IPS-NIHi7 (cell line): ENCODE measurements around the gene CYP26C1.

Experiments
- DNase-seq: peaks from one replicate; pipeline ENCODE4 v3.0.0; 2012; ENCODE audit warnings: mixed read lengths; ENCODE audit errors: extremely low spot score

The CYP26C1 gene, protein sequence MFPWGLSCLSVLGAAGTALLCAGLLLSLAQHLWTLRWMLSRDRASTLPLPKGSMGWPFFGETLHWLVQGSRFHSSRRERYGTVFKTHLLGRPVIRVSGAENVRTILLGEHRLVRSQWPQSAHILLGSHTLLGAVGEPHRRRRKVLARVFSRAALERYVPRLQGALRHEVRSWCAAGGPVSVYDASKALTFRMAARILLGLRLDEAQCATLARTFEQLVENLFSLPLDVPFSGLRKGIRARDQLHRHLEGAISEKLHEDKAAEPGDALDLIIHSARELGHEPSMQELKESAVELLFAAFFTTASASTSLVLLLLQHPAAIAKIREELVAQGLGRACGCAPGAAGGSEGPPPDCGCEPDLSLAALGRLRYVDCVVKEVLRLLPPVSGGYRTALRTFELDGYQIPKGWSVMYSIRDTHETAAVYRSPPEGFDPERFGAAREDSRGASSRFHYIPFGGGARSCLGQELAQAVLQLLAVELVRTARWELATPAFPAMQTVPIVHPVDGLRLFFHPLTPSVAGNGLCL

GRCh38 chr10:93059975-93060886, at the start of gene CYP26C1:
CYP26C1 (plus strand) TSS chr10:93060798; CDS start chr10:93061264, 466 bp downstream.
- DNase-seq: peak; percentile 46

DNA sequence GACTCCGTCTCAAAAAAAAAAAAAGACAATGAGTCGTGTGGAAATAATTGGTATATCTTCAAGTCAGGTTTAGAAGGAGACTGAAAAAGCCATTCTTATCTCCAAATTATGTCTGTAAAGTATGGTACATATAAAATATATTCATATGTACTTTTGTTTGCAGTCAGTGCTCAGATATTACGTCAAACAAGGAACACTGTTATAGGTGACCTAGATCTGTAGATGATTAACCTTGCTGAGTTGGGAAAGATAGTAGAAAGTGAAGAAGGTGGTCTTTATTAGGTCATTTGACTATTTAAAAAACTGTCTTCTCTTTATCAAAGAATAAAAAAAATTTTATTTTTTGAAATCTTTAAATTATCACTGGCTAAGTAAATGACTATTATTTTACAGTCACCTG, 44.9 kb upstream of the CYP26C1 start:
- DNase-seq: no peak

DNA sequence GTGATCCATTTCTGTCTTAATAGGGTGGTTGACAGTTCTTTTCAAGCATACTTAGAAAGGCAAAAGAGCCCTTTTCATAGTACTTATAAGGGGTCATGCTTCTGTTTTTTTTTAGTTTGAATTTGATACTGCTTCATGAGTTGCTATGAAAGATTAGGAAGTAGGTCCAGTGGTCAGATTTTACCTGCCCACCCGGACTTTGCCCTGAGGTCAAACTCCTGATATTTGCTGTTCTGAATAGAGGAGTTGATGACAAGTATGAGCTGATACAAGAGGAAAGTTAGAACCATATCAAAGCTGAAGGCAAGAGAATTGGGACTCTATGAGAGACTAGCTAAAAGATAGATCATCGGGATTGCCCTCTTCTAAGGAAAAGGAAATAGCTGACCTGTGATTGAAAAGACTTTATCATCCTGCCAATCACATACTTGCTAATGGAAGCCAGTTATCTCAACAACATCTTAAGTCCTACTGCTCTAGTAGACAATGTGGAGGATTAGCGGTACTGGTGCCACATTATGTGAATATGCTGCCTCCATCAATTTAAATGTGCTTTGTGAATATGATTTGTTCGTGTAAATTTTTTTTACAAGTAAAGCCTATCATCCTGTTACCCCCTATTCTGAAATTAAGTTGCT, 37.5 kb upstream of the CYP26C1 start:
- no peak for DNase-seq

DNA sequence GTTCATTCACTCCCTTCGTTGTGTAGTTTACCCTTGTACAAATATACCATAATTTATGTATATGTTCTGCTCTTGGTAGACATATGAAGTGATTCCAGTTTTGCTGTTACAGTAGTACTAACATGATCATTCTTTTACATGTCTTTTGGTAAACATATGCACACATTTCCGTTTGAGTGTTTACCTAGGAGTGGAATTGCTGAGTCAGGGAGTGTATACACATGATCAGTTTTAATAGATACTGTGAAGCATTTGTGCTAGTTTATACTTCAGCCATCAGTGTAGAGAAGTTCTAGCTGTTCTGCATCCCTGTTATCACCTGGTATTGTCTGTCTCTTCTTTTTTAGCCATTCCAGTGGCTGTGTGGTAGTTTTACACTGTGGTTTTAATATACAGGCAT, 34.5 kb upstream of the CYP26C1 start:
- no peak for DNase-seq

- no peak for DNase-seq
Observed at GRCh38 chr10:93027508-93027907, 33.1 kb upstream of the CYP26C1 start.

- no peak for DNase-seq
Observed at GRCh38 chr10:93028883-93029282, 31.7 kb upstream of the CYP26C1 start.

GRCh38 chr10:93030409-93030808, 30.2 kb upstream of the CYP26C1 start:
- no peak for DNase-seq

- DNase-seq: no peak
Observed at GRCh38 chr10:93032105-93032808, 28.3 kb upstream of the CYP26C1 start.

- no peak for DNase-seq
Observed at GRCh38 chr10:93032809-93033137, 27.8 kb upstream of the CYP26C1 start.

DNA sequence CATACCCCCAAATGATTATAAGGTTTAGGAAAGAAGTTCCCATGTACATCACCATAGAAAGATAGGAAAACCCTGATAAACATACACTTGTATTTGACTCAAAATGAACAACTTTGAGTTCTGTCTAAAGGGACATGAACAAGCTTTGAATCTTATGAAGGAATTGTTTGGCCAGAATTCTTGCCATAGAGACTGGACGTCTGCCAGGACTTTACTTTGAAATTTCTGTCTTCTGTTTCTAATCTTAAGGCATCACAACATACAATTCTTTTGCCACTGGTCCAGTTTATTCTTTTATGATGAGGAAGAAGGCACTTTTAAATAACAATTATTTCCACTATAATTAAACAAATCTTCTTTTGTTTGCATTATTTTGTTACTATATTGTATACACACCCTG, 26.2 kb upstream of the CYP26C1 start:
- no peak for DNase-seq

DNA sequence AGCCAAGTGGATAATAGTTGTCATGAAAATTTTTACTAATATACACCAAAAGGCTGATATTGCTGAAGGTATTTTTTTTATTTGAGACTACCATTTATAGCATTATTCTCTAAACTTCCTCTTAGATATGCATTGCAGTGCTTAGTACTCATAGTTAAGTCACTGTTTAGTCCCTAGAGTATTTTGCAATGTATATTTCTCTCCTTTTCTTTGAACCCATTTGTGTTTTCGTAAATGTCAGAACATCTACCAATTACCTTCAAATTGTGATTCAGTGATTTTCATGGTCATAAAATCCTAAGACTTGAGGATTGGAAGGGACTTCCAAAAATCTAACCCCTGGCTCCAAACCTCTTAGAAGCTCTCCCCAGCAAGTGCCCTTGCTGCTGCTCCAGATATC, 21.5 kb upstream of the CYP26C1 start:
- DNase-seq: no peak

- peak; percentile 69 for DNase-seq
Observed at GRCh38 chr10:93039721-93040120, 20.9 kb upstream of the CYP26C1 start.

GRCh38 chr10:93054486-93054885, 6.1 kb upstream of the CYP26C1 start:
- no peak for DNase-seq

GRCh38 chr10:93058139-93058538, 2.5 kb upstream of the CYP26C1 start:
- no peak for DNase-seq

- peak; percentile 26 for DNase-seq
Observed at GRCh38 chr10:93060887-93061593, 442 bp downstream of the CYP26C1 start.

DNA sequence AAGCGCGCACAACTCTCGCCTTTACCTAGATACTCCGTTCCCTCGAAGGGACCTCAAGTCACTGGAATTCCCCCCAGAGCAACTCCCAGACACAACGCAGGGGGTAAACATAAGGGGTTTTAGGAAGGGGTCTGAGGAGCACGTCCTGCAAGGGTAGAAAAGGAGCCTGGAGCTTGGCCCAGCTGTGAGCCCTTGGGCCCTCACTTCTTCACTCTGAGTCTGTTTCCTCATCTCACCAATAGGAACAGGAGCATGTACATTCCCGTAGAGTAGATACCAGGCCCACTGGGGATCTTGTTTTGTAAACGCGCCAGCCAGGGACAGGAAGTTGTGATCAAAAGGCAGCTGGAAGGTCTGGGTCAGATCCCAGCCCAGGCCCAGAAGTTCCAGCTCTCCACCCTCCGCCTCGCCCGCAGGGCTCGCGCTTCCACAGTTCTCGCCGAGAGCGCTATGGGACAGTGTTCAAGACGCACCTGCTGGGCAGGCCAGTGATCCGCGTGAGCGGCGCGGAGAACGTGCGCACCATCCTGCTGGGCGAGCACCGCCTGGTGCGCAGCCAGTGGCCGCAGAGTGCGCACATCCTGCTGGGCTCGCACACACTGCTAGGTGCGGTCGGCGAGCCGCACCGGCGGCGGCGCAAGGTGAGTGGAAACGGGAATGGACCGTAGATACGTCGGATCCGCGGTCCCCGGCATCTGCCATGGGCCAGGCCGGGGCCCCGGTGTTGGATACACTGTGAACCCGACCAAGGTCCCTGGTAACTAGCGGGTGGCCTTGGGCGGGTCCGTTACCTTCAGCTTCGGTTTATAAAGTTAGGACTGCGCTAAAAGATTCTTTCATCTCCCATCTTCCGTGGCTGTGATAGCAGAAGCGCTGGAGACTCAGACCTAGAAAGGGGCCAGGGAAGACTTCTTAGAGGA, 1.3 kb downstream of the CYP26C1 start:
- no peak for DNase-seq

DNA sequence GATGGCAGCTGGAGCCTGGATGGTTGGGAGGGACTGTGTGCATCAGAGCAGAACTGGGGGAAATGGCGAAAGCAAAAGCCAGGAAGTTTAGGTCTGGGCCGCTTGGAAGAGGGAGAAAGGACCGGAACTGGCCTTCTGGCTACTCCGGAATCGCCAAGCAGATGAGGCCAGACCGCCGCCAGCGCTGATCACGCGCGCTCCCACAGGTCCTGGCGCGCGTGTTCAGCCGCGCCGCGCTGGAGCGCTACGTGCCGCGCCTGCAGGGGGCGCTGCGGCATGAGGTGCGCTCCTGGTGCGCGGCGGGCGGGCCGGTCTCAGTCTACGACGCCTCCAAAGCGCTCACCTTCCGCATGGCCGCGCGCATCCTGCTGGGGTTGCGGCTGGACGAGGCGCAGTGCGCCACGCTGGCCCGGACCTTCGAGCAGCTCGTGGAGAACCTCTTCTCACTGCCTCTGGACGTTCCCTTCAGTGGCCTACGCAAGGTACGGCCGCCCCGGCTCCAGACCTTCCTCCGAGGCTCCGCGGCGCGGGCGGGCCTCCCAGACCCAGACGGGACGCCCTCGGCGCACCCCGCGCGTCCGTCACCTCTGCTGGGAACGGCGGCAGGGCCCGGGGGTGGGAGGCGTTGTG, 2.0 kb downstream of the CYP26C1 start:
- DNase-seq: peak; percentile 78

- DNase-seq: no peak
Observed at GRCh38 chr10:93063144-93063976, 2.8 kb downstream of the CYP26C1 start.
